ENCODE results near the gene PLS1.

- no peak for TF ChIP-seq FOXM1 (IDR thresholded peaks at IDR 0.05; ENCODE audit: low read depth)
- no peak; a peak in 1 of 4 replicates for TF ChIP-seq EP300 (IDR thresholded peaks at IDR 0.05; ENCODE audit: borderline replicate concordance in 1 of 2, low read depth in 1 of 2, low read length in 1 of 2)
Observed at GRCh38 chr3:142595951-142596725, at the start of gene PLS1.

Measured in SK-N-SH (cell line).